ENCODE results near the gene ANKRD30A.
"Not testable (repeated sequence)": the region's sequence is repeated elsewhere in the genome, so short reads cannot be mapped to it uniquely, and the experiment has no call there.

The ANKRD30A gene

GRCh38 chr10:37125191-37125732 is at the start of gene ANKRD30A:
Gene ANKRD30A, plus strand, starts transcription at chr10:37125598. Its CDS starts 190 bp downstream, at chr10:37125788.
- no peak for DNase-seq (ENCODE audit: low read depth, low spot score)

- not testable (repeated sequence) for DNase-seq (ENCODE audit: low read depth, low spot score)
These were observed 49.3 kb upstream of the ANKRD30A start for GRCh38 chr10:37076083-37076482.

GRCh38 chr10:37095792-37096573 is 29.4 kb upstream of the ANKRD30A start:
- DNase-seq (ENCODE audit: low read depth, low spot score), result no peak

- DNase-seq (ENCODE audit: low read depth, low spot score), result no peak
These were observed 24.1 kb upstream of the ANKRD30A start for GRCh38 chr10:37101261-37101660.

- DNase-seq (ENCODE audit: low read depth, low spot score), result no peak
These were observed 16.4 kb upstream of the ANKRD30A start for GRCh38 chr10:37109000-37109399.

- no peak for DNase-seq (ENCODE audit: low read depth, low spot score)
These were observed 866 bp upstream of the ANKRD30A start for GRCh38 chr10:37124532-37124931.

GRCh38 chr10:37125921-37126320 is 523 bp downstream of the ANKRD30A start:
- no peak for DNase-seq (ENCODE audit: low read depth, low spot score)

GRCh38 chr10:37146443-37146842 is 21.0 kb downstream of the ANKRD30A start:
- DNase-seq (ENCODE audit: low read depth, low spot score), result no peak

- DNase-seq (ENCODE audit: low read depth, low spot score), result not testable (repeated sequence)
These were observed 37.0 kb downstream of the ANKRD30A start for GRCh38 chr10:37162430-37162829.

- DNase-seq (ENCODE audit: low read depth, low spot score), result not testable (repeated sequence)
These were observed 46.5 kb downstream of the ANKRD30A start for GRCh38 chr10:37171945-37172344.

- not testable (repeated sequence) for DNase-seq (ENCODE audit: low read depth, low spot score)
These were observed 52.9 kb downstream of the ANKRD30A start for GRCh38 chr10:37178296-37178695.

GRCh38 chr10:37182719-37183118 is 57.3 kb downstream of the ANKRD30A start:
- DNase-seq (ENCODE audit: low read depth, low spot score), result not testable (repeated sequence)

GRCh38 chr10:37206132-37206531 is 80.7 kb downstream of the ANKRD30A start:
- DNase-seq (ENCODE audit: low read depth, low spot score), result no peak

GRCh38 chr10:37220866-37221265 is 95.5 kb downstream of the ANKRD30A start:
- no peak for DNase-seq (ENCODE audit: low read depth, low spot score)

- DNase-seq (ENCODE audit: low read depth, low spot score), result no peak
These were observed 96.6 kb downstream of the ANKRD30A start for GRCh38 chr10:37222046-37222445.

- no peak for DNase-seq (ENCODE audit: low read depth, low spot score)
These were observed 99.8 kb downstream of the ANKRD30A start for GRCh38 chr10:37225163-37225562.

- DNase-seq (ENCODE audit: low read depth, low spot score), result no peak
These were observed 101.1 kb downstream of the ANKRD30A start for GRCh38 chr10:37226524-37226923.

GRCh38 chr10:37234692-37235091 is 109.3 kb downstream of the ANKRD30A start:
- DNase-seq (ENCODE audit: low read depth, low spot score), result no peak

- DNase-seq (ENCODE audit: low read depth, low spot score), result no peak
These were observed 110.7 kb downstream of the ANKRD30A start for GRCh38 chr10:37236093-37236492.

GRCh38 chr10:37240223-37240622 is 114.8 kb downstream of the ANKRD30A start:
- DNase-seq (ENCODE audit: low read depth, low spot score), result no peak

GRCh38 chr10:37246637-37247036 is 121.2 kb downstream of the ANKRD30A start:
- no peak for DNase-seq (ENCODE audit: low read depth, low spot score)

- DNase-seq (ENCODE audit: low read depth, low spot score), result not testable (repeated sequence)
These were observed 130.4 kb downstream of the ANKRD30A start for GRCh38 chr10:37255837-37256236.

- no peak for DNase-seq (ENCODE audit: low read depth, low spot score)
These were observed 137.9 kb downstream of the ANKRD30A start for GRCh38 chr10:37263304-37263703.

Measured in brain pericyte (primary cell).